Mesenchymal stem cell (in vitro differentiated cells and primary cell): Measurements from ENCODE around the gene ATE1.

Experiments
- DNase-seq: peaks from one replicate; pipeline ENCODE4 v3.0.0-alpha.2; 2013
- H2AFZ ChIP-seq: one replicate; pipeline ENCODE4 v1.6.1; 2013; ENCODE audit warnings: low read depth, mild to moderate bottlenecking, control low read depth, inconsistent platforms, low read length, moderate library complexity
- H2AK5ac ChIP-seq: 2 replicates; pipeline ENCODE4 v1.6.1; 2013; ENCODE audit warnings: low read length, moderate library complexity, mild to moderate bottlenecking, inconsistent platforms; ENCODE audit not compliant: severe bottlenecking
- H2BK120ac ChIP-seq: one replicate; pipeline ENCODE4 v1.6.1; 2013; ENCODE audit warnings: low read depth, mild to moderate bottlenecking, inconsistent platforms, low read length, moderate library complexity
- H2BK12ac ChIP-seq, 2 experiments: one replicate each; pipeline ENCODE4 v1.6.1; 2013; ENCODE audit warnings: inconsistent platforms in 2 of 2, low read length in 2 of 2, mild to moderate bottlenecking in 2 of 2, moderate library complexity in 2 of 2, control low read depth in 1 of 2
- H2BK15ac ChIP-seq: one replicate; pipeline ENCODE4 v1.6.1; 2013; ENCODE audit warnings: mild to moderate bottlenecking, low read depth, inconsistent platforms; ENCODE audit not compliant: poor library complexity, severe bottlenecking
- H2BK5ac ChIP-seq: 2 replicates; pipeline ENCODE4 v1.6.1; 2013; ENCODE audit warnings: low read depth, mild to moderate bottlenecking, low read length, control low read depth, inconsistent platforms; ENCODE audit not compliant: poor library complexity, severe bottlenecking
- H3K14ac ChIP-seq, 2 experiments: one replicate each; pipeline ENCODE4 v1.6.1; 2013; ENCODE audit warnings: inconsistent platforms in 2 of 2, low read length in 2 of 2, control low read depth in 1 of 2, mild to moderate bottlenecking in 1 of 2, moderate library complexity in 1 of 2
- H3K18ac ChIP-seq, 2 experiments: one replicate each; pipeline ENCODE4 v1.6.1; 2013; ENCODE audit warnings: inconsistent platforms in 2 of 2, low read length in 2 of 2, control low read depth in 1 of 2, low read depth in 1 of 2, mild to moderate bottlenecking in 1 of 2
- H3K23ac ChIP-seq, 2 experiments: one replicate each; pipeline ENCODE4 v1.6.1; 2013; ENCODE audit warnings: inconsistent platforms in 2 of 2, low read length in 2 of 2, mild to moderate bottlenecking in 2 of 2, moderate library complexity in 2 of 2, control low read depth in 1 of 2
- H3K27ac ChIP-seq: 2 replicates; pipeline ENCODE4 v1.5.1; 2013; ENCODE audit warnings: mild to moderate bottlenecking, moderate library complexity, low read length, control low read depth, inconsistent platforms; ENCODE audit not compliant: poor library complexity, severe bottlenecking
- H3K27me3 ChIP-seq, 2 experiments: 2 replicates each; pipeline versions ENCODE4 v1.6.1 to v1.7.0; 2013; ENCODE audit warnings: low read length in 2 of 2, mild to moderate bottlenecking in 2 of 2, moderate library complexity in 2 of 2, control low read depth in 1 of 2, inconsistent platforms in 1 of 2; ENCODE audit not compliant: control insufficient read depth in 1 of 2, insufficient read depth in 1 of 2
- H3K36me3 ChIP-seq, 2 experiments: 2 replicates each; pipeline versions ENCODE4 v1.6.1 to v1.7.0; 2013; ENCODE audit warnings: low read length in 2 of 2, control low read depth in 1 of 2, inconsistent platforms in 1 of 2, low read depth in 1 of 2, mild to moderate bottlenecking in 1 of 2; ENCODE audit not compliant: insufficient read depth in 2 of 2, control insufficient read depth in 1 of 2
- H3K4ac ChIP-seq, 2 experiments: one replicate each; pipeline ENCODE4 v1.6.1; 2013; ENCODE audit warnings: inconsistent platforms in 2 of 2, low read length in 2 of 2, mild to moderate bottlenecking in 2 of 2, moderate library complexity in 2 of 2, control low read depth in 1 of 2, low read depth in 1 of 2
- H3K4me1 ChIP-seq: 2 replicates; pipeline ENCODE4 v1.6.1; 2013; ENCODE audit warnings: low read depth, low read length, control low read depth; ENCODE audit not compliant: control insufficient read depth, insufficient read depth
- H3K4me2 ChIP-seq: 2 replicates; pipeline ENCODE4 v1.6.1; 2013; ENCODE audit warnings: low read length, mild to moderate bottlenecking, inconsistent platforms; ENCODE audit not compliant: poor library complexity, severe bottlenecking
- H3K4me3 ChIP-seq, 2 experiments: 2 replicates each; pipeline versions ENCODE4 v1.5.1 to v1.7.0; 2013; ENCODE audit warnings: low read length in 2 of 2, mild to moderate bottlenecking in 2 of 2, control low read depth in 1 of 2, low read depth in 1 of 2; ENCODE audit not compliant: insufficient read depth in 1 of 2
- H3K79me1 ChIP-seq: replicated peaks from 2 replicates; pipeline ENCODE4 v1.6.1; 2013; ENCODE audit warnings: mild to moderate bottlenecking, control low read depth, low read length, inconsistent platforms; ENCODE audit not compliant: poor library complexity, severe bottlenecking
- H3K9ac ChIP-seq: 2 replicates; pipeline ENCODE4 v1.7.0; 2013; ENCODE audit warnings: mild to moderate bottlenecking, low read length, moderate library complexity
- H3K9me3 ChIP-seq: 2 replicates; pipeline ENCODE4 v1.7.0; 2013; ENCODE audit warnings: mild to moderate bottlenecking, low read length; ENCODE audit not compliant: control insufficient read depth
- H4K8ac ChIP-seq: one replicate; pipeline ENCODE4 v1.6.1; 2013; ENCODE audit warnings: inconsistent platforms, mild to moderate bottlenecking, low read length, moderate library complexity
- H4K91ac ChIP-seq: one replicate; pipeline ENCODE4 v1.6.1; 2013; ENCODE audit warnings: mild to moderate bottlenecking, low read length, inconsistent platforms
- WGBS: methylation state at CpG from one replicate; pipeline ENCODE4 v1.1.7; 2013; ENCODE audit warnings: mixed read lengths; 5-methylcytosine and 5-hydroxymethylcytosine counted together

Gene ATE1

DNA sequence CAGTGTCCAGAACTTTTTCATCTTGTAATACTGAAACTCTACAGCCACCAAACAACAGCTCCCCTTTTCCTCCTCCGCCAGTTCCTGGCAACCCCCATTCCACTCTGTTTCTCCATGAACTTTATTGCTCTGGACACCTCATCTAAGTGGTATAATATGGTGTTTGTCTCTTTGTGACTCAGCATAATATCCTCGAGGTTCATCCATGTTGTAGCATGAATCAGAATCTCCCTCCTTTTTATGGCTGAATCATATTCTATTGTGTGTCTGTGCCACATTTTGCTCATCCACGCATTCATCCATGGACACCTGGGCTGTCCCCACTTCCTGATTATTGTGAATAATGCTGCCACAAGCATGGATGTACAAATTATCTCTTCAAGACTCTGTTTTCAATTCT is 205.2 kb downstream of the ATE1 start:
- WGBS: 72% methylated on average over 2 of the region's 3 CpGs
- Histone ChIP-seq H3K9me3 (no peaks in the 10 kb centered on the region), H3K27me3 (peaks cover 0 to 2% of the 10 kb centered on the region in 2 experiments), H3K79me1 (no peaks in the 10 kb centered on the region), H4K8ac (no peak overlapping the region), H2BK15ac (no peak overlapping the region), H3K27ac (no peak overlapping the region), H3K4me1 (no peaks in the 10 kb centered on the region), H4K91ac (no peak overlapping the region), H2BK12ac (no peak overlapping the region), H3K4ac (no peak overlapping the region), H2AK5ac (no peak overlapping the region), H2BK120ac (no peak overlapping the region), H3K23ac (no peak overlapping the region), H2BK5ac (no peak overlapping the region), H3K36me3 (no peaks in the 10 kb centered on the region), H3K4me2 (no peak overlapping the region), H3K14ac (no peak overlapping the region), H3K18ac (no peak overlapping the region), H3K9ac (no peak overlapping the region), H2AFZ (no peak overlapping the region), H3K4me3 (no peak overlapping the region)
- DNase-seq: no peak

GRCh38 chr10:121721257-121721656 is 206.6 kb downstream of the ATE1 start:
- Histone ChIP-seq H3K9ac (no peak overlapping the region), H3K4me1 (no peaks in the 10 kb centered on the region), H2AK5ac (no peak overlapping the region), H3K36me3 (no peaks in the 10 kb centered on the region), H4K91ac (no peak overlapping the region), H3K18ac (no peak overlapping the region), H3K14ac (no peak overlapping the region), H3K79me1 (no peaks in the 10 kb centered on the region), H2BK12ac (no peak overlapping the region), H2BK5ac (no peak overlapping the region), H3K27ac (no peak overlapping the region), H3K27me3 (peaks cover 0 to 2% of the 10 kb centered on the region in 2 experiments), H3K9me3 (no peaks in the 10 kb centered on the region), H3K23ac (no peak overlapping the region), H3K4ac (no peak overlapping the region), H2BK15ac (no peak overlapping the region), H2BK120ac (no peak overlapping the region), H3K4me3 (no peak overlapping the region), H3K4me2 (no peak overlapping the region), H2AFZ (no peak overlapping the region), H4K8ac (no peak overlapping the region)
- no peak for DNase-seq
- 94% methylated on average over 4 of the region's 4 CpGs for WGBS

DNA sequence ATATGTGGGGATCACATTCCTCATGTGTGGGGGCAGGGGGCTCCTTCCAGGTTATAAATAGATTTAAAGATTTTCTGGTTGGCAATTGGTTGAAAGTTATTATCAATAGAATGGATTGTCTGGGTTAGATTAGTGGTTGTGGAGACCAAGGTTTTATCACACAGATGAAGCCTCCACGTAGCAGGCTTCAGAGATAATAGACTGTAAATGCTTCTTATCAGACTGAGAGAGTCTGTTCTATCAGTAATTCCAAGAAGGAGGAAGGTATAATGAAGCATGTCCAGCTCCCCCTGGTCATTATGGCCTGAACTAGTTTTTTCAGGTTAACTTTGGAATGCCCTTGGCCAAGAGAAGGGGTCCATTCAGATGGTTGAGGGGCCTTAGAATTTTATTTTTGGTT is 211.9 kb downstream of the ATE1 start:
- Histone ChIP-seq H3K4me2 (no peak overlapping the region), H3K4ac (no peak overlapping the region), H3K14ac (no peak overlapping the region), H3K9ac (no peak overlapping the region), H3K4me3 (no peak overlapping the region), H3K79me1 (no peaks in the 10 kb centered on the region), H4K91ac (no peak overlapping the region), H3K23ac (no peak overlapping the region), H2BK12ac (no peak overlapping the region), H2AK5ac (no peak overlapping the region), H3K4me1 (no peaks in the 10 kb centered on the region), H3K9me3 (peaks cover 4% of the 10 kb centered on the region), H2BK15ac (no peak overlapping the region), H2BK120ac (no peak overlapping the region), H3K36me3 (no peaks in the 10 kb centered on the region), H3K27me3 (no peaks in the 10 kb centered on the region), H3K27ac (no peak overlapping the region), H4K8ac (no peak overlapping the region), H2BK5ac (no peak overlapping the region), H3K18ac (no peak overlapping the region), H2AFZ (no peak overlapping the region)
- 60% methylated on average over 1 of the region's 1 CpG for WGBS
- DNase-seq: no peak

- H3K9ac ChIP-seq: no peak overlapping the region
- H3K9me3 ChIP-seq: peaks cover 4% of the 10 kb centered on the region
- H3K36me3 ChIP-seq: no peaks in the 10 kb centered on the region
- no peak for DNase-seq
- H3K4me3 ChIP-seq: no peak overlapping the region
- H4K8ac ChIP-seq: no peak overlapping the region
- WGBS: 67% methylated on average over 3 of the region's 3 CpGs
- H3K4me2 ChIP-seq: no peak overlapping the region
- H3K4ac ChIP-seq: no peak overlapping the region
- H2BK15ac ChIP-seq: no peak overlapping the region
- no peaks in the 10 kb centered on the region for H3K79me1 ChIP-seq
- H3K23ac ChIP-seq: no peak overlapping the region
- H2AFZ ChIP-seq: no peak overlapping the region
- H2BK120ac ChIP-seq: no peak overlapping the region
- H3K18ac ChIP-seq: no peak overlapping the region
- H3K27ac ChIP-seq: no peak overlapping the region
- H3K27me3 ChIP-seq: no peaks in the 10 kb centered on the region
- no peak overlapping the region for H2AK5ac ChIP-seq
- H3K4me1 ChIP-seq: no peaks in the 10 kb centered on the region
- no peak overlapping the region for H3K14ac ChIP-seq
- no peak overlapping the region for H2BK5ac ChIP-seq
- H2BK12ac ChIP-seq: no peak overlapping the region
- no peak overlapping the region for H4K91ac ChIP-seq
These were observed 212.8 kb downstream of the ATE1 start for GRCh38 chr10:121715076-121715475.
